CD4-positive, alpha-beta T cell treated with Interleukin-15 for 4 hours (primary cell): ENCODE measurements around the gene AK6.
"Not testable (repeated sequence)": the region's sequence is repeated elsewhere in the genome, so short reads cannot be mapped to it uniquely, and the experiment has no call there.

Experiments
- DNase-seq: peaks from one replicate; pipeline ENCODE4 v3.0.0-alpha.2; 2020; ENCODE audit warnings: low spot score

The AK6 gene

GRCh38 chr5:69335341-69335935 is 33.9 kb downstream of the AK6 start:
- DNase-seq: no peak

DNA sequence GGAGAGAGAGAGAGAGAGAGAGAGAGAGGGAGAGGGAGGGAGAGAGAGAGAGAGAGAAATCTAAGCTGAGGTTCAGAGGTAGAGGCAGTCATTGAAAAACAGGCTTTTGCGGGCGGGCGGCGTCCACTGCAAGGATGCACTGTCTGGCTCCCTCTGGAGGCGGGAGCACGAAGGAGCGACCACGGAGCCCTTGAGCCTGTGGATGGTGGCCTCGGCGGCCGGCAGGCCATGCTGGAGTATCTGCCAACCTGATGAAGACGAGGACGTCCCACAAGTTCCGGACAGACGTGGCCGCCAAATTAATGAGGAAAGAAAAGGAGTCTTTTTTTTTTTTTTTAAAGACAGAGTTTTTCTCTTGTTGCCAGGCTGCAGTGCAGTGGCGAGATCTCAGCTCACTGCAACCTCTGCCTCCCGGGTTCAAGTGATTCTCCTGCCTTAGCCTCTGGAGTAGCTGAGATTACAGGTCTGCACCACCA is 34.5 kb downstream of the AK6 start:
- peak; percentile 77 for DNase-seq

GRCh38 chr5:69333668-69334315 is 35.5 kb downstream of the AK6 start:
- DNase-seq: not testable (repeated sequence)

DNA sequence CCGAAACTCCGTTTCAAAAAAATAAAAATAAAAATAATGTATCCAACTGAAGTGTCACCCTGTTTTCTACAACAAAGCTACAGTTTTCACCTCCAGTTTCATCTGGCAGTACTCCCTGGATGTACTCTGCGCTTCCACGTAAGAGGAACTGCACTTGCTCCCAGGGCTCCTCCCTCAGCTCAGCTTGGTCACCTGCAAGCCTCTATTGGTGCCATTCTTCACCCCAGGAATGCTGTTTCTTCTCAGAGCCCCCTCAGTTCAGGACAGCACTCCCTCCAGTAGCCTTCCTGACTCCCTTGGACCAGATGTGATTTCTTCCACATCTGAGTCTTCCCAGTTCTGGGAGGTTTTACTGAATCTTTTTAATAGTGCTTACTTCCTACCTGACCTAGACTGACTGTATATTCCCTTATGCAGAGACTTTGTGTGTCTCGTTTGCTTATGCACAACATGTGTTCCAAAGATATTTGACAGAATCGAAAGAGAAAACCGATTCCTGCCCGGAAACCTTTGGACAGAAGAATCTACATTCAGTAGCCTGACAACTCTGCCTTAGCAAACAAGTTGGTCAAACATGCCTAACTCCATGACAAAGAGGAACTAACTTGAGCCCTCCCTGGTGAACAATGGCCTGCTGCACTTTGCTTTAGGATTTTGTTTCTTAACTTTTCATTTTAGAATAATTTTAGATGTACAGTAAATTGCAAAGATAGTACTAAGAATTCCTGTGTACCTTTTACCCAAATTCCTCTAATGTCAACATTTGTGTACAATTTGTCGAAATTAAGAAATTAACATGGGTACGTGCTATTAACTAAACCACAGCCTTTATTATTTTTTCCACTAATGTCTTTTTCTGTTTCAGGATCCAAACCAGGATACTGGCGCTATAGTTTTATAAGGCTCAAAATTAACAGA is 37.5 kb downstream of the AK6 start:
- no peak for DNase-seq

- DNase-seq: no peak
Measured at GRCh38 chr5:69329905-69330489, 39.3 kb downstream of the AK6 start.

DNA sequence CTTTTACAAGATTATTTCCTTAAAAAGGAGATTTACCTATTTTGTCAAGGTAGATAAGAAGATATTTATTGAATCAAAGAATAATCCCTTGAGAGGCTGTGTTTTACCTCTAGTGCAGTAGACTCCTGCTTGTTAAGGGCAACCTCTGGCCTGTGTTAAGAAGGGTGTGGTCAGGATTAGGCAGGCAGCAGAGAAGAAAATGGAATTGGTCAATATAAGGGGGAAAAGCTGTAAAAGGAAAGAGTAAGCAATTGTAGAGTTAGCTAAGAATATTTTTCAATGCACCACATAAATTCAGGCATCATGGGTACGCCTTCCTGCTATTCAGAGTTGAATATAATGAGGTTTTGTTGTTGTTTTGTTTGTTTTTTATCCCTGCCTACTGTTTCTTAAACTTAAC is 43.0 kb downstream of the AK6 start:
- DNase-seq: no peak

DNA sequence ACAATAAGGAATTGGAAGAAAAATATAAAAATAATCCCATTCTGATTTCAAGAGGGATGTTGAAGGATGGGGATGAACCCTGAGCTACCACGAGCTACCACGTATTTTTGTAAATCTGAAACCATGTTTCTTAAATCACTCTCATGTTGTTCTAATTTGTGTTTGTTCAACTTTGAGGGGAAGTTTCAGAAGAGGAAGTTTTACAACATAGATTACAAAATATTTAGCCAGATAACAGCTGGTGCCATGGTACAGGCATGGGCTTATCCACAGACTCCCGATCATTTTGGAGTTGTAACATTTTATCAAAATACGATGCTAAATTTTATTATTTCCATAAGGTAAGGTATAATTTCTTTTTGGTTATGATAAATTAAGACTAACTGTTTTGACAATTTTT is 51.9 kb downstream of the AK6 start:
- no peak for DNase-seq

- DNase-seq: no peak
Measured at GRCh38 chr5:69315972-69316371, 53.3 kb downstream of the AK6 start.

- DNase-seq: no peak
Measured at GRCh38 chr5:69313428-69313827, 55.9 kb downstream of the AK6 start.

DNA sequence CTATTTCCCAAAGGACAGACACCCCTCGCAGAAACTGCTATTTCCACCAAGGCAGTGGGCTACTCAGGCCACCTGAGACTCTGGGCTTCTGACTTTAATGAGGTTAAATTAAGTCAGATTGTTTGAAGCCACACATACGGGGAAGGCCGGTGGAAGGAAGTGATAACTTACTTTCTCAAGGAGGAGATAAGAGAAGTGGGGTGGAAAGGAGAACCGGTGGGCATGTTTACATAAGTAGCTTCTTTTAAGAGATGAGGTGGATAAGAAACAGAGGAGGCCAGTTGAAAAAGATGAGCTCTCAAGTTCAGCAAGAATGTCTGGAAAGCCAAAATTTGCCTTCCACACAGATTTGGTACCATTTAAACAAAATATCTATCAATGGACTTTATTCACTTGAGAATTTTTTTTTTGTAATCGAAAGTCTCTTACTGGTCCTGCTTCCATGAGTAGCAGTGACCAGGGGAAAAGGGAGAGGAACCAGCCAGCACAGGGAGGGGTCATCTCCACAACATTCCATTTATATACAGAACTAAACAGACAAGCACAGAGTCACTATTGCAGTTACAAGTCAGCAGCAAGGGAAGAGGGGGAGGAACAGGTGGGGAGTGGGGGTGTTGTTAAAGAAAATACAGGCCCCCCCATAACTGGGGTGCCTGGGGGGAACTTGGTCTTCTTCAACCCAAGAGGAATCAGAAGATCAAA is 56.7 kb downstream of the AK6 start:
- no peak for DNase-seq

DNA sequence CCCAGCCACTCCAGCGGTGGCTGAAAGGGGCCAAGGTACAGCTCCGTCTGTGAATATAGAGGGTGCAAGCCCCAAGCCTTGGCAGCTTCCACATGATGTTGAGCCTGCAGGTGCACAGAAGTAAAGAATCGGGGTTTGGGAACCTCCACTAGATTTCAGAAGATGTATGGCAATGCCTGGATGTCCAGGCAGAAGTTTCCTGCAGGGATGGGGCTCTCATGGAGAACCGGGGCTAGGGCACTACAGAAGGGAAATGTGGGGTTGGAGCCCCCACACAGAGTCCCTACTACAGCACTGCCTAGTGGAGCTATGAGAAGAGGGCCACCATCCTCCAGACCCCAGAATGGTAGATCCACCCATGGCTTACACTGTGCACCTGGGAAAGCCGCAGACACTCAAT is 59.9 kb downstream of the AK6 start:
- DNase-seq: no peak

DNA sequence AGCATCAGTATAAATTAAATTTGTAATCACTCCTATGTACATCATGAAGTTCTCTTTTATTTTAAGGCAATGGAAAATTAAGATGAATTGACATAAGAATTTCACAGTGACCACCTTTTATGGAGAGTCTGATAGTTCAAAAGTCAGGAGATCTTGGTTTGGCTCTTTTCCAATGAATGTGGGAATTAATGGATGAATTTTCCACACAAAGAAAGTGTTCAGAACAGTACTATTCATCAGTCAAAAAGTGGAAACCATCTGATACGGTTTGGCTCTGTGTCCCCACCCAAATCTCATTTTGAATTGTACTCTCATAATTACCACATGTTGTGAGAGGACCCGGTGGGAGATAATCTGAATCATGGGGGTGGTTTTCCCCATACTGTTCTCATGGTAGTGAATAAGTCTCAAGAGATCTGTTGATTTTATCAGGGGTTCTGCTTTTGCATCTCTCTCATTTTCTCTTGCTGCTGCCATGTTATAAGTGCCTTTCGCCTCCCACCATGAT is 61.2 kb downstream of the AK6 start:
- no peak for DNase-seq

DNA sequence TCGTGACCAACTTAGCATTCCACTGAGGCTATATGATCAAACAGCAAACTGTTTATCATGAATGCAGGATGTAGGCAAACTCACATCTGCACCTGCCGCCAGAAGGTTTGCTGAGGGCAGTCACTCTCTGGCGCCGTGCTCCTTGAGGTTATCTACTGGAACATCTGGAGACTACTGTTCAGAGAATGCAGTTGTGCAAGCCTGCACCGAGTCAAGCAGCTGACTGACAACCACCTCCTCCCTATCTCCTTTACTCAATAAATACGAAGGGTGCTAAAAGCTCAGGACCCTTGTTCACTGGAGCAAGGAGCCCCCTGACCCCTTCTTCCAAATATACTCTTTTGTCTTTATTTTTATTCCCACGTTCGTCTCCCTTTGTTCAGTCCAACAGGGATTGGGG is 63.8 kb downstream of the AK6 start:
- no peak for DNase-seq
